ENCODE measurements around the gene NF1.

NF1 gene

GRCh38 chr17:31397256-31397939, 302.6 kb downstream of the NF1 start:
- no peak for DNase-seq (ENCODE audit: low read depth in 2 of 3, low spot score in 1 of 3)

- no peak for DNase-seq (ENCODE audit: low read depth in 2 of 3, low spot score in 1 of 3)
Observed at GRCh38 chr17:31398381-31399311, 303.9 kb downstream of the NF1 start.

- DNase-seq (ENCODE audit: low read depth in 2 of 3, low spot score in 1 of 3) = no peak
Observed at GRCh38 chr17:31400481-31400950, 305.7 kb downstream of the NF1 start.

- DNase-seq (ENCODE audit: low read depth in 2 of 3, low spot score in 1 of 3) = no peak
Observed at GRCh38 chr17:31401456-31402254, 306.9 kb downstream of the NF1 start.

GRCh38 chr17:31404028-31404949, 309.5 kb downstream of the NF1 start:
- no peak for DNase-seq (ENCODE audit: low read depth in 2 of 3, low spot score in 1 of 3)

- DNase-seq (ENCODE audit: low read depth in 2 of 3, low spot score in 1 of 3) = no peak
Observed at GRCh38 chr17:31405890-31406371, 311.2 kb downstream of the NF1 start.

GRCh38 chr17:31408586-31408985, 313.8 kb downstream of the NF1 start:
- DNase-seq (ENCODE audit: low read depth in 2 of 3, low spot score in 1 of 3) = no peak

- no peak for DNase-seq (ENCODE audit: low read depth in 2 of 3, low spot score in 1 of 3)
Observed at GRCh38 chr17:31411707-31412285, 317.0 kb downstream of the NF1 start.

GRCh38 chr17:31412511-31412910, 317.7 kb downstream of the NF1 start:
- no peak for DNase-seq (ENCODE audit: low read depth in 2 of 3, low spot score in 1 of 3)

- DNase-seq (ENCODE audit: low read depth in 2 of 3, low spot score in 1 of 3) = no peak
Observed at GRCh38 chr17:31413081-31413799, 318.5 kb downstream of the NF1 start.

GRCh38 chr17:31413874-31414549, 319.2 kb downstream of the NF1 start:
- DNase-seq (ENCODE audit: low read depth in 2 of 3, low spot score in 1 of 3) = no peak

- DNase-seq (ENCODE audit: low read depth in 2 of 3, low spot score in 1 of 3) = no peak
Observed at GRCh38 chr17:31414550-31414918, 319.8 kb downstream of the NF1 start.

GRCh38 chr17:31415004-31415454, 320.3 kb downstream of the NF1 start:
- no peak for DNase-seq (ENCODE audit: low read depth in 2 of 3, low spot score in 1 of 3)

GRCh38 chr17:31415640-31416502, 321.1 kb downstream of the NF1 start:
- DNase-seq (ENCODE audit: low read depth in 2 of 3, low spot score in 1 of 3) = no peak

- no peak for DNase-seq (ENCODE audit: low read depth in 2 of 3, low spot score in 1 of 3)
Observed at GRCh38 chr17:31416503-31416923, 321.7 kb downstream of the NF1 start.

GRCh38 chr17:31417051-31417792, 322.4 kb downstream of the NF1 start:
- DNase-seq (ENCODE audit: low read depth in 2 of 3, low spot score in 1 of 3) = no peak
